GM13976 (cell line): ENCODE results near the gene UBAP1.

Experiments
- DNase-seq: peaks from one replicate; pipeline ENCODE4 v3.0.0; 2012; ENCODE audit warnings: low spot score
- CTCF ChIP-seq: IDR thresholded peaks from 2 replicates; pipeline ENCODE4 v1.5.1; 2012; ENCODE audit warnings: borderline replicate concordance, mild to moderate bottlenecking; ENCODE audit not compliant: insufficient read depth; ENCODE audit errors: extremely low read depth, missing control alignments, control extremely low read depth
- in situ Hi-C: fragments of 300-500 bp; cut with MboI; formaldehyde crosslinking; loops from one replicate; pipeline ENCODE4 v1.12.0; 2022; ENCODE audit warnings: low sequenced_read_pairs, mixed read lengths, inconsistent platforms; ENCODE audit not compliant: unreplicated experiment

The UBAP1 gene

GRCh38 chr9:34163434-34163833 lies 15.4 kb upstream of the UBAP1 start:
- in situ Hi-C loops: no loop called here
- TF ChIP-seq CTCF: no peak
- DNase-seq: no peak

- no peak for DNase-seq
- TF ChIP-seq CTCF: no peak
- in situ Hi-C loops: no loop called here
These were observed 9.7 kb upstream of the UBAP1 start for GRCh38 chr9:34169125-34169524.

GRCh38 chr9:34170237-34170991 lies 8.4 kb upstream of the UBAP1 start:
- in situ Hi-C loops: no loop called here

GRCh38 chr9:34171753-34172535 lies 6.9 kb upstream of the UBAP1 start:
- no peak for TF ChIP-seq CTCF
- peak; percentile 37 for DNase-seq
- in situ Hi-C loops: no loop called here

More at GRCh38 chr9:34170237-34170991, 8.4 kb upstream of the UBAP1 start:
- DNase-seq: no peak
- no peak for TF ChIP-seq CTCF

GRCh38 chr9:34176089-34176488 lies 2.8 kb upstream of the UBAP1 start:
- DNase-seq: no peak
- in situ Hi-C loops: no loop called here
- TF ChIP-seq CTCF: no peak

GRCh38 chr9:34177593-34178435 lies 1.0 kb upstream of the UBAP1 start:
- no peak for TF ChIP-seq CTCF
- no peak for DNase-seq
- in situ Hi-C loops: no loop called here
